NCI-H1417 (cell line): Measurements from ENCODE around the gene H1-8.
"Not testable (repeated sequence)": the region's sequence is repeated elsewhere in the genome, so short reads cannot be mapped to it uniquely, and the experiment has no call there.

Source experiments
- DNase-seq, 3 experiments: peaks; one replicate each; lab custom pipeline; 2025; lab: John Stamatoyannopoulos, UW

H1-8 gene

DNA sequence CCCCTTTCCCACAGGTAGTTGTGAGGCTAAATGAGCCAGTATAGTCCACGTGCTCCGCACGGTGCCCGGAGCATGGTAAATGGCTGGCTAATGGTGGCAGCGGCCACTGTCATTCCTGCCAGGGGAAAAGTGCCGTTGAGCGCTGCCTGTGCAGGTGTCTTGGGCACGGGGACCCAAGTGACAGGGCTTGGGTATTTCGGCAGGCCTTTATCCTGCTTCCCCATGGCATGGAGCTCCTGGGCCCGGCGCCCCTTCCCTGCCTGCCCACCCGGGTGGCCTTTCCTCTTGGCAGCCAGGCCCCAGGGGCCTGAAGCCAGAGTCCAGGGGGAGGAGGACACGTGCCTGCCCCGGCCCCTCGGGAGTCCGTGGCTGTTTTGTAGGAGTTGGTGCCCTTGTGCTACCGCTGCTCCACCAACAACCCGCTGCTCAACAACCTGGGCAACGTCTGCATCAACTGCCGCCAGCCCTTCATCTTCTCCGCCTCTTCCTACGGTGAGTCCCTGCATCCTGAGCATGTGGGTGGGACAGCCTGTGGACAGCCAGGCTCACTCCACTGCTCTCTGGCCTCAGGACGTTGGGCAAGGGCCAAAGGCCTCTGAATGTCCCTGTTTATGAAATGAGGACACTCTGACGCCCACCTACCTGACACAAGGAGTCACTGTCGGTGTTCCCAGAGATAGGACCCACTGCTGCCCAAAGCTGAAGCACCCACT is 27.7 kb upstream of the H1-8 start:
- not testable (repeated sequence) for DNase-seq

DNA sequence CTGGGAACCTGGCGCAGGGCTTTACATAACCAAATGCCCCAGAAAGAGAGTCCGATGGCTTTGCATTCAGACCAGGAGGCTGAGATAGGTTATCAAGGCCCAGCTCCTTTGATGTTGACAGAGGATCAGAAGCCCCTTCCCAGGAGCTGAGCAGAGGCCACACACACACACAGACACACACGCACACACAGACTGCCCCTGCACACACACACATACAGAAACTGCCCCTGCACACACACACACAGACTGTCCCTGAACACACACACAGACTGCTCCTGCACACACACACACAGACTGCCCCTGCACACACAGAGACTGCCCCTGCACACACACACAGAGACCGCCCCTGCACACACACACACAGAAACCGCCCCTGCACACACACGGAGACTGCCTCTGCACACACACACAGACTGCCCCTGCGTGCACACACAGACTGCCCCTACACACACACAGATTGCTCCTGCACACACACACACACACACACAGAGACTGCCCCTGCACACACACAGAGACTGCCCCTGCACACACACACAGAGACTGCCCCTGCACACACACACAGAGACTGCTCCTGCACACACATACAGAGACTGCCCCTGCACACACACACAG is 27.0 kb upstream of the H1-8 start:
- not testable (repeated sequence) for DNase-seq

DNA sequence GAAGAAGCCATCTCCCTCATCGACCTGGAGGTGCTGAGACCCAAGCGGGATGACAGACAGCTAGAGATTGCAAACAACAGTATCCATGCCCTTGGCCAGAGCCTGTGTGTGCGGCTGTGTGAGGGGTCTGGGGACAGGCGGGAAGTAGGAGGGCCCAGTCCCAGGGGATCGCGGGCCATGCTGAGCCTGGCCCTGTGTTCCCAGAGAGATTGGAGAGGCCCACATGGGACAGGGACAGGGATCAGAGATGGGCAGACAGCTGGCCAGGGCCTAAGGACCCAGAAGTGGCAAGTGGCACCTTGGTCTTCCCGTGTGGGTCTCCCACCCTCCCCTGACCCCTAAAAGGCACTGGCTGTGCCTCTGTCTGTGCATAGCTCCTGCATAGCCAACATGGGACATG is 25.5 kb upstream of the H1-8 start:
- no peak for DNase-seq

DNA sequence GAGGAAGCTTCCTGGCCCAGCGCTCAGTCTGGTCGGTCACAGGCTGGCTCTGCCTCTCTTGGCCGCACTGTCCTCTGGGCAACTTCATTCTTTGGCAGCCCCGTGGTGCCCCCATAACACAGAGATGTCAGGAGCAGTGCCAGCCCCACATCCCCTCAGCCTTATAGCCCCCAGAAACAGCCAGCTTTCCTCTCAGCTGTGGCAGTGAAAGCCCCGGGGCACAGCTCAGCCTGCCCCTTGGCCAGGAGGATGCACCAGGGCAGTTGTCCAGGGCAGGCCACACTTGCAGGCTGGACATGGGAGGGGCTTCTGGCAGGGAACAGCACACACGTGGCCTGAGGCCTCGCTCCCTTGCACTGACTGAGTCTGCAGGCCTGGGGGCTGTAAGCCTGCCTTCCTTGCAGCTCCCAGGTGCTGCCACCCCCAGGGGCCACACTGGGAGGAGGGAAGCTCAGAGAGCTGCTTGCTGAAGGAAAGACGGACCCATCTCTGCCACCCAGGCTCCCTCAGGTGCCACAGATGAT is 24.9 kb upstream of the H1-8 start:
- no peak for DNase-seq

DNA sequence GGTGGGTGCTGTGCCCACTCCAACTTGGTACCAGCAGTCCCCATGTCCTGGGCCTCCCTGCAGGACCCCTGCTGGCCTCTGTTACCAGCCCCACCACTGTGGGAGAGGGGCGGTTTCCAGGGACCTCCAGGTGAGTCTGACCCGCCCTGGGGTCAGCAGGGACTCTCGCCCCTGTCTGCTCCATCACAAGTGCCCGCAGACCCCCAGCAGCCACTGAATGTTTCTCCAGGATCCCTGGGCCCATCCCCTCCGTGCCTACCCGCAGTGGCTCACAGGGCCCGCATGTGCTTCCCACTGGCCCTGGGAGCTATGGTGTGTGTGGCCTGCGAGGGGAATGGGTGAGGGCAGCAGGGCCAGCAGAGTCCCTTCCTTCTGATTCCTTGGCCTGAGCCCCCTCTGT is 24.4 kb upstream of the H1-8 start:
- DNase-seq = no peak

DNA sequence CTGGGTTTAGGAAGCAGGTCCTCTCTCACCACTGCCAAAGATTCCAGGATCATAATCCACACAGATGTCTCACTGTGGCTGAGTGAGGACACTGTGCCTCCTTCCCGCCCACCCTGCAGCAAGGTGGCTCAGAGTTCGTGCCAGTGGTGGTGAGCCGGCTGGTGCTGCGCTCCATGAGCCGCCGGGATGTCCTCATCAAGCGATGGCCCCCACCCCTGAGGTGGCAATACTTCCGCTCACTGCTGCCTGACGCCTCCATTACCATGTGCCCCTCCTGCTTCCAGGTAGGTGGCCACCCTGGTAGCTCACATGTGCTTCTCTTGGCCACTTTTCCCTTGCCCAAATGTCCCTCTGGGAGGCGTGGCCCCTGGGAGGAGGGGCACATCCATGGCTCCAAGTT is 23.5 kb upstream of the H1-8 start:
- DNase-seq = no peak

DNA sequence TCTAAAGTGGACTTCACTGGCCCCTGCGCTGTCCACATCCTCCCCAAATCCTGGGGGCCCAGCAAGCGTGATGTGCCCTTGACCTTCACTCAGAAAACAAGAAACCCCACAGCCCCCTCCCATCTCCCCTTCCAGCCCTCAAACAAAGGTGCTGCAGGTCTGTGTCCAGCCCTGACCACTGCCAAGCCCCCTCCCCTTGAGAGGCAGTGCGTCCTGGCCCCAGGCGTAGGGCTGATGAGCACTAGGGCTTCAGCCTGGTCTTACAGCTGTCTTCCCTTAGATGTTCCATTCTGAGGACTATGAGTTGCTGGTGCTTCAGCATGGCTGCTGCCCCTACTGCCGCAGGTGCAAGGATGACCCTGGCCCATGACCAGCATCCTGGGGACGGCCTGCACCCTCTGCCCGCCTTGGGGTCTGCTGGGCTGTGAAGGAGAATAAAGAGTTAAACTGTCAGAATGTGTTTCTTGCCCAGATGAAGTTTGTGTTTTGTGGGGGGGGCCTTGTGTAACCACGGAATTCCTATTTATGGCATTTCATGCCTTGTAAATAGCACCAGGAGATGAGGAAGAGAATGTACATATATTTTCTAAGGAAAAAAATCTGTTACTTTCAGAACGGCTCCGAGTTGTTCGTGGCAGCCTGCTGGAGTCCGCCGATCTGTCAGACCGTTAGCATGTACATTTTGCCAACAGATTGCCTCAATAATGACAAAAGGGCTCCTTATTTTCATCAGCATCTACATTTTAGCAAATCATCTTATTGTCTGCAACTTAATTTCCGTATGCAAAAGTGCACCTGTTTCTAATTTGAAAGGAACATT is 22.9 kb upstream of the H1-8 start:
- no peak for DNase-seq

DNA sequence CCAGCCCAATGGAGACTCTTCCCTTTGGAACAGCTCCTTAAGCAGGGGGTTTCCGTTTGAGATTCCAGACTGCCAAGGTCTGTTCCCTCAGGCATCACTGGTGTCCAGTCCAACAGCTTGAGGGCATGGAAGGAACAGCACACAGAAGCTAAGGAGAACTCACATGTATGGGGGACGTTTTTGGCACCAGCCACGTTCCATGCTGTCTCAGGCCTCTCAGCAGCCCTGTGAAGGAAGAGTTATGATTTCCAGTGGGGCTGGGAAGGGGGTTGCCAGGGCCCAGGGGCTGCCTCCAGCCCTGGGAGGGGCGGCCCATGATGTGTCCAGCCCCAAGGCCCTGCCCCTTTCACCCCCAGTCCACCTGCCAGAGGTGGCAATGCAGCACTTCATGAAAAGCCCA is 22.0 kb upstream of the H1-8 start:
- DNase-seq = peak in 1 of 3 experiments; percentile 56

DNA sequence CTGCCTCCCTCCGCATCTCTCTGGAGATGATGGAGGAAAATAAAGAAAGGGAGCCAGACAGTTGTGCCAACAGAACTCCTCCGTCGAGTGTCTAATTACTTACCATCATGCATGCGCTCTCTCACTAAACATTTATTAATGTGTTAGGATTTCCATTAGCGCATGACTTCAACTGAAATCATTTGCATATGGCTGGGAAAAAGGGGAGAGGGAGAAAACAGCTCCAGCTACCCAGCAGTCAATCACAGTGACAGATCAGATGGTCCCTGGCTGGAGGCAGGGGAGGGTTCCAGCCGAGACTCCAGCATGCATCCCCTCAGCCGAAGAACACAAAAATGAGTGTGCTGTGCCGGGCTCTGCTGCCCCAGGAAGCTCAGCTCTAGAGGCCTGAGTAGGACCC is 21.4 kb upstream of the H1-8 start:
- peak in 2 of 3 experiments; percentile 55 to 84 for DNase-seq

DNA sequence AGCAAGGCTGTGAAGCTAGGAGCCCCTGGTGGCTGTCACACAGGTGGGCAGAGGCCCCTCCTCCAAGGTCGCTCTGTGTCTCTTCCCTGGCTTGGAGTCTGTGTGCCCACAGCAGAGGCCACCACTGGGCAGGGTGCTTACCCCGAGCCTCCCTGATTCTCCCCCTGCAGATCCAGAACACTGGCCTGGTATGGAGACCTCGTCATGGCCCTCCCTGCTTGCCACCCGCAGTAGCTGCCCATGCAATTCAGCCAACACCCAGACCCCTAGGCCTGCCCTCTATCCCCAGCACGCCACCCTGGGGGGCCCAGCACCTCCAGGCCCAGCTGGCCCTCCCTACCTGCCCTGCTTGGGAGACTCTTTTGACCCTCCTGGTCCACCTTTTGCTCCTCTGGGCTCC is 20.0 kb upstream of the H1-8 start:
- no peak for DNase-seq

DNA sequence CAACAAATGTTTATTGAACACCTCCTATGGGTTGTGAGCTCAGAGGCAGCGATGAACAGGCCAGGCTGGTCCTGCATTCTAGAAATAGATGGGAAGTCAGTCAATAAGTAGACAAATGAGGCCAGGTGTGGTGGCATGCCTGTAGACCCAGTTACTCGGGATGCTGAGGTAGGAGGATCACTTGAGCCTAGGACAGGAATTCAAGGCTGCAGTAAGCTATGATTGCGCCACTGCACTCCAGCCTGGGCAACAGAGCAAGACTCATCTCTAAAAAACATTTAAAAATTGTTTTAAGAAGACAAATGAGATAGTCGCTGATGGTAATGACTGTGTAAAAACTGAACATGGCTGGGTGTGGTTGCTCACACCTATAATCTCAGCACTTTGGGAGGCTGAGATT is 18.9 kb upstream of the H1-8 start:
- DNase-seq = no peak

DNA sequence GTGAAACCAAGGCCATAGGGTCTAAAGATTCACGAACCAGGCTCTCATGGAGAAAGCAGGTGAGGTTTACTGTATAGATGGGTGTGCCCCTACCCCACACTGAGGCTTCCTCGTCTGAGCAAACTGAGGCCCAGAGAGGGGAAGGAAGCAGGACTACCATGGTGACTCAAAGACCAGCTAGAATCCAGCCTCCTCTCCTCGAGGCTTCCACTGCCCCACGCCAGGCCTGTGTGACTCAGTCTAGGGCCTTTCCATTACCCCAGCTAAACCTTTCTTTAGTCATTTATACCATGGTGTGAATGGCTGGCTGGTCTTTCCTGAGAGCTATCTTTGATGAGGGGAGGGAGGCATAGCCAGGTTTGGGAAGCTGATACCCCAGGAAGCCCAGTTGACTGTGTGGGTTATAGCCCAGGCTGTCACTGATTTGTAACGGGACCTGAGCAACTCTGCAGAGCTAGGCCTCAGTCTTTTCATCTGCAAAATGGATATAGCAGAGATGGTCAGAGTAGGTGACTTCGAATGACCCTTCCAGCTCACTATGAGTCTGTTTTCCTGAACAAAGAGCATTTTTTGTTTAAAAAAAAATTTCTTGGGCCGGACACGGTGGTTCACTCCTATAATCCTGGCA is 17.5 kb upstream of the H1-8 start:
- DNase-seq = no peak

DNA sequence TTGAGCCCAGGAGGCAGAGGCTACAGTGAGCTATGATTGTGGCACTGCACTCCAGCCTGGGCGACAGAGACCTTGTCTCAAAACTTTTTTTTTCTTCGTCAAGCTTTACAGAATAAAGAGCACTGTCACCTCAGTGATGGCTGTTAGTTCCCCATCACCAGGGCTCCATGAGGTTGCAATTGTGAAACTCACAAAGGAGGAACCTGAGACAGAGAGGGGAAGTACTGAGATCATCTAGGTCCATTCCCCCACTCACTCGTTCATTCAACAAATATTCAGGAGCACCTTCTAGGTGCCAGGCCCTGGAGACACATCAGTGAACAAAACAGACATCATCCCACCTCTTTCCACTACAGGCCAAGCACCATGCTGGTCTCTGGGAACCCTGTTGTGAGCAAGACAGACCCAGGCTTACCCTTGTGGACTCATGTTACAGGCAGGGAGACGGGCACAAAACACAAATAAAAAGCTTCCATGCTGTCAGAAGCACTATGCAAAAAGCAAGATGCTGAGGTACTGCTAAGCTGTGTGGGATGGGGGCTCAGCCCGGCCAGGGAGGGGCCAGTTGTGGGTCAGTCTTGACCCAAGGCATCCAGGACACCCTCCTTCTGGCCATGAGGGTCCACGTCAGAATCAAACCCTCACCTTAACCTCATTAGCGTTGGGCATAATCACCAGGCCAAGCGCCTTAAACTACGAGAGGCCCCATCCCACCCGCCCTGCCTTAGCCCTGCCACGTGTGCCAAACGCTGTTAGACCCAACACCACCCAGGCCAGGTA is 16.7 kb upstream of the H1-8 start:
- DNase-seq = no peak

DNA sequence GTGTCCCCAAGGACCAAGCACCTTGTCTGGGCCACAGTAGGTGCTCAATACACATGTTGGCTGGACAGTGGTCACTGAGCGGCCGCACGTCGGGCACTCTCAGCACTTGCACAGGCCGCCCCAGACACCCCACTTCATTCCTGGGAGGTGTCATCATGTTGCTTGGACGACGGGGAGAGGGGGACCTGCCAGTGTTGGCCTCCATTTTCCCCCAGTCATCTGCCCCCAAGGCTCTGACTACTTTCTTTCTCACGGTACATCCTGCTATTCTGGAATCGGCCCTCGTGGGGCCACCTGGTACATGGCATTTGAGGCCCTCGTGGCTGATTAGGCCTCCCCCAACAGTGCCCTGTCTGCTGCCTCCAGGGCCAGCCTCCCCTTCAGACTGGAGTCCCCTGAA is 15.7 kb upstream of the H1-8 start:
- DNase-seq = no peak

DNA sequence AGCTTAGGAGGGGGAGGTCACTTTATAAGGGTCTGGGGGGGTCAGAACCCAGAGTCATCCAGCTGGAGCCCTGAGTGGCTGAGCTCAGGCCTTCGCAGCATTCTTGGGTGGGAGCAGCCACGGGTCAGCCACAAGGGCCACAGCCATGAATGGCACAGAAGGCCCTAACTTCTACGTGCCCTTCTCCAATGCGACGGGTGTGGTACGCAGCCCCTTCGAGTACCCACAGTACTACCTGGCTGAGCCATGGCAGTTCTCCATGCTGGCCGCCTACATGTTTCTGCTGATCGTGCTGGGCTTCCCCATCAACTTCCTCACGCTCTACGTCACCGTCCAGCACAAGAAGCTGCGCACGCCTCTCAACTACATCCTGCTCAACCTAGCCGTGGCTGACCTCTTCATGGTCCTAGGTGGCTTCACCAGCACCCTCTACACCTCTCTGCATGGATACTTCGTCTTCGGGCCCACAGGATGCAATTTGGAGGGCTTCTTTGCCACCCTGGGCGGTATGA is 14.3 kb upstream of the H1-8 start, which contains the start of gene RHO:
RHO (plus strand) TSS at position 51 of the 512 bp plus-strand sequence; CDS start at position 146, 95 bp downstream.
- no peak for DNase-seq

DNA sequence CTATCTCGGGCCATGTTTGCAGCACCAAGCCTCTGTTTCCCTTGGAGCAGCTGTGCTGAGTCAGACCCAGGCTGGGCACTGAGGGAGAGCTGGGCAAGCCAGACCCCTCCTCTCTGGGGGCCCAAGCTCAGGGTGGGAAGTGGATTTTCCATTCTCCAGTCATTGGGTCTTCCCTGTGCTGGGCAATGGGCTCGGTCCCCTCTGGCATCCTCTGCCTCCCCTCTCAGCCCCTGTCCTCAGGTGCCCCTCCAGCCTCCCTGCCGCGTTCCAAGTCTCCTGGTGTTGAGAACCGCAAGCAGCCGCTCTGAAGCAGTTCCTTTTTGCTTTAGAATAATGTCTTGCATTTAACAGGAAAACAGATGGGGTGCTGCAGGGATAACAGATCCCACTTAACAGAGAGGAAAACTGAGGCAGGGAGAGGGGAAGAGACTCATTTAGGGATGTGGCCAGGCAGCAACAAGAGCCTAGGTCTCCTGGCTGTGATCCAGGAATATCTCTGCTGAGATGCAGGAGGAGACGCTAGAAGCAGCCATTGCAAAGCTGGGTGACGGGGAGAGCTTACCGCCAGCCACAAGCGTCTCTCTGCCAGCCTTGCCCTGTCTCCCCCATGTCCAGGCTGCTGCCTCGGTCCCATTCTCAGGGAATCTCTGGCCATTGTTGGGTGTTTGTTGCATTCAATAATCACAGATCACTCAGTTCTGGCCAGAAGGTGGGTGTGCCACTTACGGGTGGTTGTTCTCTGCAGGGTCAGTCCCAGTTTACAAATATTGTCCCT is 13.4 kb upstream of the H1-8 start:
- no peak for DNase-seq

DNA sequence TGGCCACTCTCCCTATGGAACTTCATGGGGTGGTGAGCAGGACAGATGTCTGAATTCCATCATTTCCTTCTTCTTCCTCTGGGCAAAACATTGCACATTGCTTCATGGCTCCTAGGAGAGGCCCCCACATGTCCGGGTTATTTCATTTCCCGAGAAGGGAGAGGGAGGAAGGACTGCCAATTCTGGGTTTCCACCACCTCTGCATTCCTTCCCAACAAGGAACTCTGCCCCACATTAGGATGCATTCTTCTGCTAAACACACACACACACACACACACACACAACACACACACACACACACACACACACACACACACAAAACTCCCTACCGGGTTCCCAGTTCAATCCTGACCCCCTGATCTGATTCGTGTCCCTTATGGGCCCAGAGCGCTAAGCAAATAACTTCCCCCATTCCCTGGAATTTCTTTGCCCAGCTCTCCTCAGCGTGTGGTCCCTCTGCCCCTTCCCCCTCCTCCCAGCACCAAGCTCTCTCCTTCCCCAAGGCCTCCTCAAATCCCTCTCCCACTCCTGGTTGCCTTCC is 12.7 kb upstream of the H1-8 start:
- no peak for DNase-seq

DNA sequence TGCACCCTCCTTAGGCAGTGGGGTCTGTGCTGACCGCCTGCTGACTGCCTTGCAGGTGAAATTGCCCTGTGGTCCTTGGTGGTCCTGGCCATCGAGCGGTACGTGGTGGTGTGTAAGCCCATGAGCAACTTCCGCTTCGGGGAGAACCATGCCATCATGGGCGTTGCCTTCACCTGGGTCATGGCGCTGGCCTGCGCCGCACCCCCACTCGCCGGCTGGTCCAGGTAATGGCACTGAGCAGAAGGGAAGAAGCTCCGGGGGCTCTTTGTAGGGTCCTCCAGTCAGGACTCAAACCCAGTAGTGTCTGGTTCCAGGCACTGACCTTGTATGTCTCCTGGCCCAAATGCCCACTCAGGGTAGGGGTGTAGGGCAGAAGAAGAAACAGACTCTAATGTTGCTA is 12.2 kb upstream of the H1-8 start:
- DNase-seq = no peak

DNA sequence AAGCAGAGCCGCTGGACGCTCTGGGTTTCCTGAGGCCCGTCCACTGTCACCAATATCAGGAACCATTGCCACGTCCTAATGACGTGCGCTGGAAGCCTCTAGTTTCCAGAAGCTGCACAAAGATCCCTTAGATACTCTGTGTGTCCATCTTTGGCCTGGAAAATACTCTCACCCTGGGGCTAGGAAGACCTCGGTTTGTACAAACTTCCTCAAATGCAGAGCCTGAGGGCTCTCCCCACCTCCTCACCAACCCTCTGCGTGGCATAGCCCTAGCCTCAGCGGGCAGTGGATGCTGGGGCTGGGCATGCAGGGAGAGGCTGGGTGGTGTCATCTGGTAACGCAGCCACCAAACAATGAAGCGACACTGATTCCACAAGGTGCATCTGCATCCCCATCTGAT is 11.3 kb upstream of the H1-8 start:
- no peak for DNase-seq

DNA sequence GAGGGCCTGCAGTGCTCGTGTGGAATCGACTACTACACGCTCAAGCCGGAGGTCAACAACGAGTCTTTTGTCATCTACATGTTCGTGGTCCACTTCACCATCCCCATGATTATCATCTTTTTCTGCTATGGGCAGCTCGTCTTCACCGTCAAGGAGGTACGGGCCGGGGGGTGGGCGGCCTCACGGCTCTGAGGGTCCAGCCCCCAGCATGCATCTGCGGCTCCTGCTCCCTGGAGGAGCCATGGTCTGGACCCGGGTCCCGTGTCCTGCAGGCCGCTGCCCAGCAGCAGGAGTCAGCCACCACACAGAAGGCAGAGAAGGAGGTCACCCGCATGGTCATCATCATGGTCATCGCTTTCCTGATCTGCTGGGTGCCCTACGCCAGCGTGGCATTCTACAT is 10.7 kb upstream of the H1-8 start:
- DNase-seq = no peak
